Stimulated activated CD8-positive, alpha-beta memory T cell treated with anti-CD3 and anti-CD28 coated beads, Interleukin-4, amount 100 ng/mL, for 48 hours (primary cell): ENCODE data around the gene PADI3.
"Not testable (repeated sequence)": the region's sequence is repeated elsewhere in the genome, so short reads cannot be mapped to it uniquely, and the experiment has no call there.

Experiments
- DNase-seq: peaks from one replicate; pipeline ENCODE4 v3.0.0-alpha.2; 2020

Gene PADI3

GRCh38 chr1:17307329-17307728 is 58.4 kb downstream of the PADI3 start:
- DNase-seq, result no peak

GRCh38 chr1:17307946-17308345 is 59.0 kb downstream of the PADI3 start, which contains the start of gene PADI4:
Gene PADI4 (plus strand): TSS chr1:17308197. CDS start chr1:17308223, 26 bp downstream.
- DNase-seq, result no peak

- DNase-seq, result no peak
Observed at GRCh38 chr1:17308593-17308992, 59.7 kb downstream of the PADI3 start.

GRCh38 chr1:17309426-17310067 is 60.6 kb downstream of the PADI3 start:
- DNase-seq, result no peak

GRCh38 chr1:17310068-17310640 is 61.3 kb downstream of the PADI3 start:
- no peak for DNase-seq

GRCh38 chr1:17313530-17314309 is 64.8 kb downstream of the PADI3 start:
- no peak for DNase-seq

- no peak for DNase-seq
Observed at GRCh38 chr1:17314491-17314971, 65.6 kb downstream of the PADI3 start.

- no peak for DNase-seq
Observed at GRCh38 chr1:17315542-17316130, 66.7 kb downstream of the PADI3 start.

GRCh38 chr1:17316704-17317103 is 67.8 kb downstream of the PADI3 start:
- no peak for DNase-seq

- no peak for DNase-seq
Observed at GRCh38 chr1:17318262-17318661, 69.4 kb downstream of the PADI3 start.

- DNase-seq, result no peak
Observed at GRCh38 chr1:17319561-17320350, 70.9 kb downstream of the PADI3 start.

GRCh38 chr1:17321857-17322390 is 73.0 kb downstream of the PADI3 start:
- DNase-seq, result not testable (repeated sequence)

- DNase-seq, result no peak
Observed at GRCh38 chr1:17328855-17329254, 80.0 kb downstream of the PADI3 start.

GRCh38 chr1:17329610-17330009 is 80.7 kb downstream of the PADI3 start:
- DNase-seq, result no peak

GRCh38 chr1:17330856-17331255 is 82.0 kb downstream of the PADI3 start:
- no peak for DNase-seq

- DNase-seq, result no peak
Observed at GRCh38 chr1:17333081-17333480, 84.2 kb downstream of the PADI3 start.
